Esophagus muscularis mucosa (tissue), 4 donors: ENCODE results near the gene BMP2K. TPM values are rescaled to one million over a fixed set of nuclear protein-coding genes. Genes with fewer than 3 reads are reported as not detected.

Experiments
- DNase-seq: peaks from one replicate; pipeline ENCODE4 v3.0.0-alpha.2; 2017; ENCODE audit errors: extremely low spot score
- H3K27ac ChIP-seq, 4 donors: fragments of 200-600 bp; sonication (generic); replicated peaks in 1 of 4; 1 replicate in 3 of 4; 2 replicates in 1 of 4; pipeline ENCODE4 v1.5.1; 2016 to 2019; ENCODE audit warnings: mild to moderate bottlenecking in 1 of 4
- H3K27me3 ChIP-seq, 4 donors: fragments of 200-600 bp; sonication (generic); one replicate each; pipeline versions ENCODE4 v1.5.1 to v1.6.0; 2016 to 2019
- H3K36me3 ChIP-seq, 4 donors: fragments of 200-600 bp; sonication (generic); one replicate each; pipeline ENCODE4 v1.5.1; 2016 to 2019
- H3K4me1 ChIP-seq, 4 donors: fragments of 200-600 bp; sonication (generic); one replicate each; pipeline ENCODE4 v1.5.1; 2016 to 2019
- H3K4me3 ChIP-seq, 4 donors: fragments of 200-600 bp; sonication (generic); 1 replicate in 2 of 4; 2 replicates in 2 of 4; pipeline ENCODE4 v1.5.1; 2016 to 2019; ENCODE audit warnings: mild to moderate bottlenecking in 4 of 4, moderate library complexity in 1 of 4
- H3K9me3 ChIP-seq, 4 donors: fragments of 200-600 bp; sonication (generic); 1 replicate in 3 of 4; 2 replicates in 1 of 4; pipeline ENCODE4 v1.5.1; 2016 to 2019
- EP300 ChIP-seq: sonication (generic); formaldehyde crosslinking; IDR thresholded peaks from one replicate; pipeline ENCODE4 v1.6.1; 2017; ENCODE audit warnings: antibody characterized with exemption
- POLR2A ChIP-seq: fragments of 450-650 bp; IDR thresholded peaks from one replicate; pipeline ENCODE4 v1.6.1; 2017; ENCODE audit warnings: antibody characterized with exemption, moderate library complexity, mild to moderate bottlenecking, low read depth
- POLR2AphosphoS5 ChIP-seq, 2 donors: sonication (generic); formaldehyde crosslinking; IDR thresholded peaks; one replicate each; pipeline ENCODE4 v1.6.1; 2017; ENCODE audit warnings: antibody characterized with exemption in 2 of 2
- WGBS: methylation state at CpG from one replicate; pipeline ENCODE4 v1.1.5; 2018; 5-methylcytosine and 5-hydroxymethylcytosine counted together
- intact Hi-C: fragments of 100-400 bp; cut with DNase I; formaldehyde crosslinking; loops from one replicate; pipeline ENCODE4 v1.15.1; 2023
- total RNA-seq, 4 donors: library from RNA; depleted of rRNA; stranded (reverse); fragments of >200 nt; gene quantifications; one replicate each; pipeline versions ENCODE4 v1.1.0 to v1.2.1, GENCODE V29; 2016
- TF ChIP-seq, protein P1 (sequence below), 3 experiments: fragments of 200-600 bp in 2 of 3; fragments of 450-650 bp in 1 of 3; sonication (generic) in 2 of 3; IDR thresholded peaks; one replicate each; pipeline ENCODE4 v1.5.1; 2017 to 2019; ENCODE audit warnings: antibody characterized with exemption in 3 of 3, mild to moderate bottlenecking in 2 of 3, moderate library complexity in 1 of 3

BMP2K gene
- total RNA-seq, 4 donors from 2014 or later = 42.5 to 53.0 (median 45.0) TPM

DNA sequence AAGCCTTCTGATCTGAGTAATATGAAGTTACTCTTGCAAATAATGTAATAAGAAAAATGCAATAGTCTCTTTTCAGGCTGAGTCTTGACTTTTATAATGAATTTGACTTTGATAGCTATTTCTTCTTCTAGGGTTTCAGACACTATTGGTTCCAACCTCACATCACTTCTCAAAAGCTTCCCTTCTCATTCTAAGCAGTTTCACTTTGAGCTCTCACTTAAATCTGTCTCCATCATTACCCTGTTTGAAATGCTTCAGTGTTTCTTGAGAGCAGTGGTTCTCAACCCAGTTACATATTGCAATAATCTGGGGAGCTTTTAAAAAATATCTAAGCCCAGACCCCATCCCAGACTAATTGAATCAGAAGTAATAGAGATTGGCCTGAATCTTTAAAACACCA is 40.5 kb upstream of the BMP2K start:
- H3K4me1 ChIP-seq = no peaks in the 10 kb centered on the region
- no peak overlapping the region for H3K4me3 ChIP-seq
- no peaks in the 10 kb centered on the region for H3K36me3 ChIP-seq
- TF ChIP-seq POLR2AphosphoS5 (IDR thresholded peaks at IDR 0.05) (no peak), EP300 (no peak), POLR2A (no peak)
- TF ChIP-seq, protein P1, sequence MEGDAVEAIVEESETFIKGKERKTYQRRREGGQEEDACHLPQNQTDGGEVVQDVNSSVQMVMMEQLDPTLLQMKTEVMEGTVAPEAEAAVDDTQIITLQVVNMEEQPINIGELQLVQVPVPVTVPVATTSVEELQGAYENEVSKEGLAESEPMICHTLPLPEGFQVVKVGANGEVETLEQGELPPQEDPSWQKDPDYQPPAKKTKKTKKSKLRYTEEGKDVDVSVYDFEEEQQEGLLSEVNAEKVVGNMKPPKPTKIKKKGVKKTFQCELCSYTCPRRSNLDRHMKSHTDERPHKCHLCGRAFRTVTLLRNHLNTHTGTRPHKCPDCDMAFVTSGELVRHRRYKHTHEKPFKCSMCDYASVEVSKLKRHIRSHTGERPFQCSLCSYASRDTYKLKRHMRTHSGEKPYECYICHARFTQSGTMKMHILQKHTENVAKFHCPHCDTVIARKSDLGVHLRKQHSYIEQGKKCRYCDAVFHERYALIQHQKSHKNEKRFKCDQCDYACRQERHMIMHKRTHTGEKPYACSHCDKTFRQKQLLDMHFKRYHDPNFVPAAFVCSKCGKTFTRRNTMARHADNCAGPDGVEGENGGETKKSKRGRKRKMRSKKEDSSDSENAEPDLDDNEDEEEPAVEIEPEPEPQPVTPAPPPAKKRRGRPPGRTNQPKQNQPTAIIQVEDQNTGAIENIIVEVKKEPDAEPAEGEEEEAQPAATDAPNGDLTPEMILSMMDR (IDR thresholded peaks at IDR 0.05) = no peak
- H3K27ac ChIP-seq = no peak overlapping the region
- H3K9me3 ChIP-seq = no peaks in the 10 kb centered on the region
- DNase-seq = no peak
- intact Hi-C loops = no loop called here
- no peaks in the 10 kb centered on the region for H3K27me3 ChIP-seq

GRCh38 chr4:78737035-78737434 is 39.1 kb upstream of the BMP2K start:
- Histone ChIP-seq H3K27ac (no peak overlapping the region), H3K9me3 (no peaks in the 10 kb centered on the region), H3K27me3 (no peaks in the 10 kb centered on the region), H3K4me3 (no peak overlapping the region), H3K36me3 (no peaks in the 10 kb centered on the region), H3K4me1 (no peaks in the 10 kb centered on the region)
- TF ChIP-seq, protein P1 (IDR thresholded peaks at IDR 0.05) = no peak
- no peak for TF ChIP-seq EP300
- TF ChIP-seq POLR2AphosphoS5 (IDR thresholded peaks at IDR 0.05) = no peak
- no peak for TF ChIP-seq POLR2A
- WGBS = 100% methylated on average over 1 of the region's 1 CpG
- intact Hi-C loops = no loop called here
- no peak for DNase-seq

DNA sequence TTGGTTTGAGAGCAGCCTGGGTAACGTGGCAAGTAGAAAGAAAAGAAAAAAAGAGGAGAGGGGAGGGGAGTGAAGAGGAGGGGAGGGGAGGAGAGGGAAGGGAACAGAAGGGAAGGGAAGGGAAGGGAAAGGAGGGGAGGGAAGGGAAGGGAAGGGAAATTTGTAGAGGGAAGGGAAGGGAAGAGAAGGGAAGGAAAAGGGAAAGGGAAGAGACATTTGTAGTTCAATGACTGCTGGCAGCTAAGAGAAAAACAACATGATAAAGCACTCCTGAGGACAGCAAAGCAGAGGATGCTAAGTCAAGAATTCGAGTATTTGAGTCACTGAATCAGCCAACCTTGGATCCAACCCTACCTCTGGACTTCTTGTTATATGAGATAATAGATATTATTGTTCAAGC is 38.2 kb upstream of the BMP2K start:
- H3K4me3 ChIP-seq = no peak overlapping the region
- H3K4me1 ChIP-seq = no peaks in the 10 kb centered on the region
- no peak overlapping the region for H3K27ac ChIP-seq
- no peaks in the 10 kb centered on the region for H3K36me3 ChIP-seq
- no peak for DNase-seq
- intact Hi-C loops = no loop called here
- no peaks in the 10 kb centered on the region for H3K27me3 ChIP-seq
- no peaks in the 10 kb centered on the region for H3K9me3 ChIP-seq
- WGBS = 60% methylated on average over 2 of the region's 2 CpGs
- TF ChIP-seq POLR2AphosphoS5 (IDR thresholded peaks at IDR 0.05) (no peak), EP300 (no peak), POLR2A (no peak)
- TF ChIP-seq, protein P1 (IDR thresholded peaks at IDR 0.05) = no peak

GRCh38 chr4:78742300-78742699 is 33.9 kb upstream of the BMP2K start:
- TF ChIP-seq POLR2A = no peak
- Histone ChIP-seq H3K4me3 (no peak overlapping the region), H3K9me3 (no peaks in the 10 kb centered on the region), H3K27me3 (no peaks in the 10 kb centered on the region), H3K4me1 (no peaks in the 10 kb centered on the region), H3K27ac (no peak overlapping the region), H3K36me3 (no peaks in the 10 kb centered on the region)
- 98% methylated on average over 2 of the region's 2 CpGs for WGBS
- DNase-seq = no peak
- intact Hi-C loops = no loop called here

DNA sequence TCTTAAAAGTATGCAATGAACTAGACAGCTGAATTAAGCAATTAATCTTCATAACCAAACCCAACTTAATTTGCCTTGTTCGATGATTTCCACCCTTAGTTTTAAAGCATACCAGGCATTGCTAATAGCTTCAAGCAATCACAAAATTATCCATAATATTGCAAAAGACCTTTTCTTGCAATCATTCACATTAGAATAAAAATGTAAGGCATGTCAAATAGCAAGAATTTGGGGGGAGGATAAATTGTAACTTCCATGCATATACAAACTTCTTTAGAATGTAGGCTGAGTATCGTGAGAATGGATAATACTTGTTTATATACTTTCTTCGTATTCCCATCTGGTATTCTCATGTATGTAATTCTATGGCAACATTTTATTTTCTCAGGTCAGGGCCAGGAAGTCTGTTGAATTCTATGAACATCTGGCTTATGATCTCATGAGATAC is 28.7 kb upstream of the BMP2K start:
- H3K27ac ChIP-seq = no peak overlapping the region
- H3K4me1 ChIP-seq = peaks cover 9 to 18% (median 14%) of the 10 kb centered on the region in 4 donors
- H3K27me3 ChIP-seq = no peaks in the 10 kb centered on the region
- H3K36me3 ChIP-seq = no peaks in the 10 kb centered on the region
- 65% methylated on average over 3 of the region's 3 CpGs for WGBS
- no peak for TF ChIP-seq EP300
- DNase-seq = no peak
- no peak overlapping the region for H3K4me3 ChIP-seq
- H3K9me3 ChIP-seq = no peaks in the 10 kb centered on the region
- intact Hi-C loops = no loop called here

- DNase-seq = no peak
- 83% methylated on average over 2 of the region's 2 CpGs for WGBS
- H3K9me3 ChIP-seq = no peaks in the 10 kb centered on the region
- intact Hi-C loops = no loop called here
- H3K36me3 ChIP-seq = no peaks in the 10 kb centered on the region
- no peaks in the 10 kb centered on the region for H3K27me3 ChIP-seq
- peaks cover 9 to 18% (median 14%) of the 10 kb centered on the region in 4 donors for H3K4me1 ChIP-seq
- no peak overlapping the region for H3K27ac ChIP-seq
- no peak for TF ChIP-seq POLR2AphosphoS5 (IDR thresholded peaks at IDR 0.05)
- no peak overlapping the region for H3K4me3 ChIP-seq
Measured at GRCh38 chr4:78748381-78748780, 27.8 kb upstream of the BMP2K start.
